Neural cell (in vitro differentiated cells): ENCODE data around the gene ATP13A1. TPM values are rescaled to one million over a fixed set of nuclear protein-coding genes. Genes with fewer than 3 reads are reported as not detected.

Experiments used
- H2AFZ ChIP-seq: fragments of 200-600, 300-800 bp; sonication (generic), shearing (Covaris generic); 2 replicates; pipeline ENCODE4 v1.6.0; 2014; ENCODE audit warnings: low read depth, mild to moderate bottlenecking, antibody characterized with exemption, low read length, moderate library complexity
- H3F3A ChIP-seq: fragments of 200-600 bp; shearing (Covaris generic); 2 replicates; pipeline ENCODE4 v1.6.1; 2016; ENCODE audit warnings: mild to moderate bottlenecking, moderate library complexity, mixed read lengths, antibody characterized with exemption, low read length; ENCODE audit not compliant: insufficient read depth, poor library complexity, severe bottlenecking
- H3K27ac ChIP-seq: fragments of 200-600, 300-800 bp; sonication (generic), shearing (Covaris generic); 2 replicates; pipeline ENCODE4 v1.5.1; 2014; ENCODE audit warnings: mild to moderate bottlenecking, low read length, moderate library complexity
- H3K27me3 ChIP-seq: fragments of 300-800, 200-600 bp; sonication (generic), shearing (Covaris generic); 2 replicates; pipeline ENCODE4 v1.6.0; 2014; ENCODE audit warnings: mild to moderate bottlenecking, low read depth, low read length, moderate library complexity; ENCODE audit not compliant: insufficient read depth
- H3K36me3 ChIP-seq: fragments of 300-800, 200-600 bp; sonication (generic), shearing (Covaris generic); 2 replicates; pipeline ENCODE4 v1.5.1; 2014; ENCODE audit warnings: mild to moderate bottlenecking, antibody characterized with exemption, low read length, moderate library complexity; ENCODE audit not compliant: insufficient read depth
- H3K4me2 ChIP-seq: fragments of 300-800, 200-600 bp; sonication (generic), shearing (Covaris generic); 2 replicates; pipeline ENCODE4 v1.6.0; 2014; ENCODE audit warnings: mild to moderate bottlenecking, low read length
- H3K4me3 ChIP-seq: fragments of 300-800, 200-600 bp; sonication (generic), shearing (Covaris generic); 2 replicates; pipeline ENCODE4 v1.5.1; 2014; ENCODE audit warnings: mild to moderate bottlenecking, low read length, moderate library complexity
- H3K79me2 ChIP-seq: fragments of 200-600 bp; shearing (Covaris generic); replicated peaks from 2 replicates; pipeline ENCODE4 v1.6.0; 2014; ENCODE audit warnings: mild to moderate bottlenecking, low read length, moderate library complexity; ENCODE audit not compliant: insufficient read depth
- H3K9ac ChIP-seq: fragments of 300-800, 200-600 bp; sonication (generic), shearing (Covaris generic); 2 replicates; pipeline ENCODE4 v1.6.1; 2016; ENCODE audit warnings: mild to moderate bottlenecking, low read length, mixed read lengths
- H3K9me2 ChIP-seq: fragments of 200-600 bp; shearing (Covaris generic); 2 replicates; pipeline ENCODE4 v1.6.1; 2016; ENCODE audit warnings: mild to moderate bottlenecking, low read length, mixed read lengths; ENCODE audit not compliant: insufficient read depth
- H3K9me3 ChIP-seq: fragments of 200-600, 300-800 bp; sonication (generic), shearing (Covaris generic); 2 replicates; pipeline ENCODE4 v1.6.1; 2016; ENCODE audit warnings: mild to moderate bottlenecking, mixed run types, low read length, moderate library complexity, mixed read lengths
- H4K20me1 ChIP-seq: fragments of 200-600 bp; shearing (Covaris generic); 2 replicates; pipeline ENCODE4 v1.6.1; 2016; ENCODE audit warnings: mild to moderate bottlenecking, mixed run types; ENCODE audit not compliant: insufficient read depth
- CTCF ChIP-seq: fragments of 450-650 bp; IDR thresholded peaks from 2 replicates; pipeline ENCODE4 v1.5.1; 2014; ENCODE audit warnings: antibody characterized with exemption, mild to moderate bottlenecking, moderate library complexity; ENCODE audit not compliant: poor library complexity, severe bottlenecking
- EP300 ChIP-seq: fragments of 450-650 bp; conservative IDR thresholded peaks from 2 replicates; pipeline ENCODE4 v1.6.1; 2014; ENCODE audit warnings: antibody characterized with exemption, mild to moderate bottlenecking, moderate library complexity; ENCODE audit not compliant: poor library complexity, severe bottlenecking
- EZH2 ChIP-seq: fragments of 200-600, 300-800 bp; shearing (Covaris generic), sonication (generic); IDR thresholded peaks from 2 replicates; pipeline ENCODE4 v1.6.1; 2014; ENCODE audit warnings: antibody characterized with exemption, low read length, borderline replicate concordance, mild to moderate bottlenecking; ENCODE audit not compliant: insufficient read depth, poor library complexity, severe bottlenecking
- MXI1 ChIP-seq: fragments of 450-650 bp; conservative IDR thresholded peaks from 2 replicates; pipeline ENCODE4 v1.6.1; 2014; ENCODE audit warnings: antibody characterized with exemption, mild to moderate bottlenecking; ENCODE audit not compliant: poor library complexity, severe bottlenecking
- POLR2AphosphoS5 ChIP-seq: IDR thresholded peaks from 2 replicates; pipeline ENCODE4 v1.6.1; 2012
- RAD21 ChIP-seq: fragments of 450-650 bp; conservative IDR thresholded peaks from 2 replicates; pipeline ENCODE4 v1.6.1; 2014; ENCODE audit warnings: antibody characterized with exemption, mild to moderate bottlenecking, moderate library complexity
- REST ChIP-seq: IDR thresholded peaks from 2 replicates; pipeline ENCODE4 v1.6.1; 2012; ENCODE audit warnings: borderline replicate concordance
- SMC3 ChIP-seq: fragments of 450-650 bp; conservative IDR thresholded peaks from 2 replicates; pipeline ENCODE4 v1.6.1; 2014; ENCODE audit warnings: antibody characterized with exemption, mild to moderate bottlenecking, moderate library complexity; ENCODE audit not compliant: poor library complexity
- TAF1 ChIP-seq: IDR thresholded peaks from 2 replicates; pipeline ENCODE4 v1.6.1; 2012; ENCODE audit warnings: low read depth
- polyA plus RNA-seq: library from polyadenylated mRNA; depleted of rRNA; stranded (reverse); fragments of >200 nt; gene quantifications from 2 replicates; pipeline ENCODE4 v1.2.3, GENCODE V29; 2014

ATP13A1 gene
- polyA plus RNA-seq, 1 donor from 2014 or later: 63.5 TPM

DNA sequence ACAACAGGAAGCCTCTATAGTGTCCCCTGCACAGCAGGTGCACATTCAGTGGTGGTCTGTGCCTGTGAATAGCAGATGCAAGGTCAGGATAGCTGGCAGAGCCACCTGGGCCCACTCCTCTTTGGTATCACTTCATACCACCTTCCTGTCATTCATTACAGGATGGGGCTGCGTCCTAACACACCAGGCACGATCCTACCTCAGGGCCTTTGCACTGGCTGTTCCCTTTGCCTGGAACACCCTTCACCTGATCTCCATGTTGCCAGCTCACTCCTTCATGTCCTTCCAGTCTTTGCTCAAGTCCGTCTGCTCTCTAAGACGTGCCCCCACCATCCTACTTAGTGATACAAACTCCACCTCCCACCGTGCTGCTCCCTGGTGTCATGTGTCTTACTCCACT, 30.8 kb downstream of the ATP13A1 start:
- no peak overlapping the region for H2AFZ ChIP-seq
- no peak overlapping the region for H3K27ac ChIP-seq
- H4K20me1 ChIP-seq: no peaks in the 10 kb centered on the region
- H3K4me2 ChIP-seq: no peak overlapping the region
- H3K4me3 ChIP-seq: no peak overlapping the region
- no peaks in the 10 kb centered on the region for H3K36me3 ChIP-seq
- no peaks in the 10 kb centered on the region for H3F3A ChIP-seq
- TF ChIP-seq POLR2AphosphoS5: no peak
- TF ChIP-seq EP300: no peak
- no peak for TF ChIP-seq SMC3
- TF ChIP-seq TAF1: no peak
- TF ChIP-seq EZH2: no peak
- no peak for TF ChIP-seq RAD21
- no peak for TF ChIP-seq CTCF
- TF ChIP-seq MXI1: no peak
- TF ChIP-seq REST: no peak
- H3K79me2 ChIP-seq: no peaks in the 10 kb centered on the region
- H3K27me3 ChIP-seq: no peaks in the 10 kb centered on the region
- no peaks in the 10 kb centered on the region for H3K9me2 ChIP-seq
- H3K9me3 ChIP-seq: no peaks in the 10 kb centered on the region
- no peak overlapping the region for H3K9ac ChIP-seq

DNA sequence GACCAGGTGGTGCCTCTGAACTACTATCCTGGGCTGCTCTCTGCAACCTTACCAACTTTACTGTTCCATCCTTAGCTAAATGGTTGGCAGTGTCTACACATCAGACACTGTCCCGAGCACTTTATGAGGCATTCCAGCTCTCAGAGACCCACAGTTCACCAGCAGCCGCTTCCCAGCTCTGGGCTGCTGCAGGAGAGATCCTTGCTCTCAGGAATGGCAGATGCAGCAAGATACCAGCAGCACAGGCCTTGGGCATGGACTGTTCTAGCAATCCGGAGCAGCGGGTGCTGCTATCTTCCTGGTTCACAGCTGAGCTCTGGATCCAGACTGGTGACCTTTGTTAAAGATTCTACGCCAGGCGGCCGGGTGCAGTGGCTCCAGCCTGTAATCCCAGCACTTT, 32.1 kb downstream of the ATP13A1 start:
- Histone ChIP-seq H3K9me3 (no peaks in the 10 kb centered on the region), H3K9me2 (no peaks in the 10 kb centered on the region), H3K27me3 (no peaks in the 10 kb centered on the region), H3K27ac (no peak overlapping the region), H2AFZ (no peak overlapping the region), H3F3A (no peaks in the 10 kb centered on the region), H3K4me3 (no peak overlapping the region), H3K4me2 (no peak overlapping the region), H3K79me2 (no peaks in the 10 kb centered on the region), H3K36me3 (no peaks in the 10 kb centered on the region), H4K20me1 (no peaks in the 10 kb centered on the region), H3K9ac (no peak overlapping the region)
- TF ChIP-seq MXI1 (no peak), TAF1 (no peak), EZH2 (no peak), SMC3 (no peak), EP300 (no peak), CTCF (no peak), REST (no peak)
